ENCODE measurements around the gene DBN1.
A peak's percentile ranks its signal among the peaks of the same experiment; 100 is the strongest.

Gene DBN1

DNA sequence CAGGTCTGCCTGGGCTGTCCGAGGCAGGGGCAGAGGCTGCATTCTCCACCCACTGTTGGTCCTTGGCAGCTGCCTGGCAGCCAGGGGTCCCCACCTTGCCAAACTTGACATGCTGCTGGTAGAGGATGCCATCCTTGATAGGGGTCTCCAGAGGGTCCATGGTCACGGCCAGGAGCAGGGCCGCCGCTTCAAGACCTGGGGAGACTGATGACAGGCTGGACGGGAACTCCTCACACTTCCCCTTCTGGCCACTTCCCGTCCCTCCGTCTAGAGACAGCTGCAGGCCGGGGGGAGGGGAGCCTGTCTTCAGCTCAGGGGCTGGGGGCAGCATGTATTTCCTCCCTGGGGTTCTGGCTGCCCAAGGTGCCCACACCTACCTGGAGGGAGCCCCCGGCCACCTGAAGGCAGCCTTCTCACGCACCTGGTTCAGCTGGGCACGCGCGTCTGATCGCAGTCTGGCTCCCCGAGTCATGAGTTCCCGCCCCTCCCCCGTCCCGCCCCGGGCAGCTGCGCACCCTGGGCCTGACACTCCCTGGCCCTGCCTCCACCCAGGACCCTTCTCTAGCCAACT lies 36.0 kb upstream of the DBN1 start, which contains the start of gene DOK3:
DOK3 (minus strand) TSS at position 446 of the 571 bp plus-strand sequence; CDS start at position 160, 286 bp downstream.
- TF ChIP-seq, protein P1, sequence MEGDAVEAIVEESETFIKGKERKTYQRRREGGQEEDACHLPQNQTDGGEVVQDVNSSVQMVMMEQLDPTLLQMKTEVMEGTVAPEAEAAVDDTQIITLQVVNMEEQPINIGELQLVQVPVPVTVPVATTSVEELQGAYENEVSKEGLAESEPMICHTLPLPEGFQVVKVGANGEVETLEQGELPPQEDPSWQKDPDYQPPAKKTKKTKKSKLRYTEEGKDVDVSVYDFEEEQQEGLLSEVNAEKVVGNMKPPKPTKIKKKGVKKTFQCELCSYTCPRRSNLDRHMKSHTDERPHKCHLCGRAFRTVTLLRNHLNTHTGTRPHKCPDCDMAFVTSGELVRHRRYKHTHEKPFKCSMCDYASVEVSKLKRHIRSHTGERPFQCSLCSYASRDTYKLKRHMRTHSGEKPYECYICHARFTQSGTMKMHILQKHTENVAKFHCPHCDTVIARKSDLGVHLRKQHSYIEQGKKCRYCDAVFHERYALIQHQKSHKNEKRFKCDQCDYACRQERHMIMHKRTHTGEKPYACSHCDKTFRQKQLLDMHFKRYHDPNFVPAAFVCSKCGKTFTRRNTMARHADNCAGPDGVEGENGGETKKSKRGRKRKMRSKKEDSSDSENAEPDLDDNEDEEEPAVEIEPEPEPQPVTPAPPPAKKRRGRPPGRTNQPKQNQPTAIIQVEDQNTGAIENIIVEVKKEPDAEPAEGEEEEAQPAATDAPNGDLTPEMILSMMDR (IDR thresholded peaks at IDR 0.05; ENCODE audit: extremely low read depth, missing control alignments) = no peak
- peak; percentile 65 for DNase-seq (ENCODE audit: low spot score)

DNA sequence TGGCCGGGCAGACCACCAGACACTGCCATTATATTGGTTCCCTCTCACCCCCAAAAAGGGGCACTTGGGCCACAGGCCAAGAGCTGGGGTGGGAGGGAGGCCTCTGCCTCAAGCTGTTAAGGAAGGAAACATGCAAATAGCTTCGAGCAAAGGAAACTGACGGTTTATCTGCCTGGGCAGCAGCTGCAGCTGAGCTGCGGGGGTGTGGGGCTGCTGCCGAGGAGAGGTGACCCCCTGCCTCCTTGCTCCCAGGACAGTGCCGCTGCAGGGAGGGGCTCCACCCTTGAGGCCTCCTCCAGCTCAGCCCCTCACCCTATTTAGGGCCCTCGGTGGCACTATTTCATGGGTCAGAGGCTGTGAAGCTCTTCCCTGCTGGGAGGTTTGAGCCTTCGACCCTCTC lies 35.4 kb upstream of the DBN1 start:
- TF ChIP-seq, protein P1 (IDR thresholded peaks at IDR 0.05; ENCODE audit: extremely low read depth, missing control alignments) = no peak
- peak; percentile 67 for DNase-seq (ENCODE audit: low spot score)

DNA sequence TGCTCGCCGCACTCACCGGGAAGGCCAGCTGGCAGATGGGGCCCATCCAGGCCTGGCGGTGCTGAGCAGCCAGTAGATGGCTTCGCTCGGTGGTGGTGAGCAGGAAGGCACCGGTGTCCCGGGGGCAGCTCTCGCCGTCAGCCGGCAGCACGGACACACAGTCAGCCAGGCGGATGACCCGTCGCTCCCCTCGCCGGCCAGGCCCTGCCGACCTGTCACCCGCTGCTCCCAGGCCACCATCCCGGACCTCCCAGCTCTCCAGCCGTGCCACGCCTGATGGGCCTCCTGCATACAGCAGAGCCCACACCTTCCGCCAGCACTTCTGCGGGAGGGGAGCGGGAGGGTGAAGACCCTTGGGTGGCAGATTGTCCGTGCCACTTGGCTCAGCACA lies 34.8 kb upstream of the DBN1 start:
- DNase-seq (ENCODE audit: low spot score) = no peak
- TF ChIP-seq, protein P1 (IDR thresholded peaks at IDR 0.05; ENCODE audit: extremely low read depth, missing control alignments) = no peak

DNA sequence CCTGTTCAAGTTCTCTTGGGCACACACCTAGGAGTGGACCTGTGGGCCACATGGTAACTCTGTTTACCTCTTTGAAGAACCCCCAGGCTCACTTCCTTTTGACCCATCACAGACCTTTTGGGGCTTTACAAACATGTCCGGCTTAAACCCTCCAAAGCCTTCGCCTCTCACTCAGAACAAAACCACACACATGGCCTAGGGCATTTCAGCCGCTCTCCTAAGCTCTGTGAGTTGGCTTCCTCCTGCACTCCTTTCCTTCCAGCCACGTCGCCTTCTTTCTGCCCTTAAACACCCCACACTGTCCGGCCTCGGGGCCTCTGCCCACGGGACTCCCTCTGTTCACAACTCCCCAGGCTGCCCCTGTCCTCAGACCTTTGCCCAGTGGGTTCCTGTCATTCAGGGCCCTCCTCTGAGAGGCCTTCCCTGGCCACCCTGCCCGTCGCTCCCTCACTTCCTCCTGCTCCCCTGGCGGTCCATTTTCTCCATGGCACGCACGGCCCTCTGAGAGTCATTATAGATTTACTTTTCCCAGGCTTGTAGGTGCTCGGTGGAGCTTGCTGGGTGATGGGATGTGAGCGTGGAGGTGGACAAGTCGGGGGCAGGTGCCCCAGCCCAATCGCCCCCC lies 34.3 kb upstream of the DBN1 start:
- TF ChIP-seq, protein P1 (IDR thresholded peaks at IDR 0.05; ENCODE audit: extremely low read depth, missing control alignments) = peak; percentile 0
- no peak for DNase-seq (ENCODE audit: low spot score)

DNA sequence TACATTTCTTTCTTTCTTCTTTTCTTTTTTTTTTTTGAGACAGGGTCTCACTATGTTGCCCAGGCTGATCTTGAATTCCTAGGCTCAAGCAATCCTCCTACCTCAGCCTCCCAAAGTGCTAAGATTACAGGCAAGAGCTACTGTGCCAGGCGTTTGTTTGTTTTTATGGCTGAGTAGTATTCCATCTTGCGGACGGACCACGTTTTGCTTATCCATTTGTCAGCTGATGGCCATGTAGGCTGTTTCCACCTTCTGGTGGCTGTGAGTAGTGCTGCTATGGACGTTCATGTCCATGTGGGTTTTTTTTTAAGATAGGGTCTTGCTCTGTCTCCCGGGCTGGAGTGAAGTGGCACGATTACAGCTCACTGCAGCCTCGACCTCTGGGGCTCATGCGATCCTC lies 33.7 kb upstream of the DBN1 start:
- TF ChIP-seq, protein P1 (IDR thresholded peaks at IDR 0.05; ENCODE audit: extremely low read depth, missing control alignments) = no peak
- DNase-seq (ENCODE audit: low spot score) = no peak

DNA sequence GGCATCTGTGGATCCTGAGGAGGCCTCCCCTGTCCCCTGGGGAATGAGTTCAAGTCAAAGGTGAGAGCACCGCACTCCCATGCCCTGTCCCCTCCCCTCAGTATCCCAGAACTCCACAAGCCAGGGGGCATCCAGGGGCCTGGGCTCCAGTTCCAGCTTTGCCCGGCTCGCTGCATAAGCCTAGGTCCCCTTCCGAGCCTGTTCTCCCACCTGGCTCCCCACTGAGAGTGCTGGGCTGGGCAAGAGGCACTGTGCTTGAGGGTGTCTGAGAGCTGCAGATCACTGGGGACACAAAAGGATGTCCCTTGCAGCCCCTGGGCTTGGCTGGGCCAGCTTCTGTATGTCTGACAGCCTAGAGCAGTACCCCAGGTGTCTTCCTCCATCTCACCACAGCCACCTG lies 31.6 kb upstream of the DBN1 start:
- no peak for DNase-seq (ENCODE audit: low spot score)
- TF ChIP-seq, protein P1 (IDR thresholded peaks at IDR 0.05; ENCODE audit: extremely low read depth, missing control alignments) = no peak

DNA sequence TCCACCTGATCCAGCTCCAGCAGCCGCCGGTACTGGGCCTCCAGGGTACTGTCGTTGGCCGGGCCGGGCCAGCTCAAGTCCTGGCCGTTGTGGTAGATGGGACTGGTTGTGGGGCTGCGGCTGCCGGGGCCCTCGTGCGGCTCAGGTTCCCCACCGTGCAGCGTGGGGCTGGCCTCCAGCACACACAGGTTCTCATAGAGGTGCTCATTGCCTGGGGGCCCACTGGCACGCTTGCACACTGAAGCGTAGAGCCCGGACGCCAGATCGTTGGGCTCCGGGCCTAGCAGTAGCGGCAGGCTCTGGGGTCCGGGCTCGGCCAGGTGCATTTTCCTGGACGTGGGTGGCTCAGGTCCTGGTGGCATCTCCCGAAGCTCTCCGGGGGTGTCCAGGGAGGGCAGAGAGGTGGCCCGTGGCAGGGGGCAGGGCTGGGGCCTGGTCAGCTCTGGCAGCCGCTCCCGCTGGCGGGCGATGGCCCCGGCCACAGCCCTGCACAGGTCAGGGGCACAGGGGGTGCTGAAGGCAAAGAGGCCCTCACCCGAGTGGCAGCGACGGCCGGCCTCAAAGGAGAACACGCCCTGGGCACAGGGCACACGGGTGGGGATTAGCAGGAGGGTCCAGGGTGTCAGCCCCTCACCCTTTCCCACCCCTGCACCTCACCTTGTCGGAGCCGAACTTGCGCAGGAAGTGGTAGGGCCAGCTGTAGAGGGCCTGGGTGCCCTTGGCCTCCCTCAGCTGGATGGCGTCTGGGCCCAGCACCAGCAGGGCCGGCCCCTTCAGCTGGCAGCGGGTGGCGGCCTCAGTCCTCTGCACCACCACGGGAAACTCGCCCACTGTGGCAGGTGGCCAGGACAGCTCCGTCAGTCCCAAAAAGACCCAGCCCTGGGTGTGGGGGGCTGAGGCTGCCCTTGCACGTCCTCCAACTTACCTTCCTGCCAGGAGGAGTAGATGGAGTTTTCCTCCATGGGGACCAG lies 30.9 kb upstream of the DBN1 start:
- DNase-seq (ENCODE audit: low spot score) = no peak
- TF ChIP-seq, protein P1 (IDR thresholded peaks at IDR 0.05; ENCODE audit: extremely low read depth, missing control alignments) = no peak

All from GM20000 (cell line).